T-helper 2 cell treated with Interferon-gamma antibody and Interleukin-4, amounts not matched to agents 5 μg/mL and 100 μg/mL, for 36 hours (primary cell): ENCODE results near the gene ABHD5.

Source experiments
- DNase-seq: peaks from one replicate; pipeline ENCODE4 v3.0.0; 2021; ENCODE audit warnings: low spot score
- H3K27ac Mint-ChIP-seq: one replicate; pipeline ENCODE4 v1.8.0; 2021; ENCODE audit warnings: mild to moderate bottlenecking, mixed read lengths
- H3K27me3 Mint-ChIP-seq: one replicate; pipeline ENCODE4 v1.8.0; 2021; ENCODE audit warnings: low read depth, mixed read lengths
- H3K36me3 Mint-ChIP-seq: one replicate; pipeline ENCODE4 v1.8.0; 2021; ENCODE audit warnings: low read depth, mixed read lengths
- H3K4me1 Mint-ChIP-seq: one replicate; pipeline ENCODE4 v1.8.0; 2021; ENCODE audit warnings: low read depth, mixed read lengths
- H3K4me3 Mint-ChIP-seq: one replicate; pipeline ENCODE4 v1.8.0; 2022; ENCODE audit warnings: mild to moderate bottlenecking, moderate library complexity, mixed read lengths
- H3K9me3 Mint-ChIP-seq: one replicate; pipeline ENCODE4 v1.8.0; 2021; ENCODE audit warnings: mixed read lengths

The ABHD5 gene

GRCh38 chr3:43779850-43780249 is 89.1 kb downstream of the ABHD5 start:
- Mint-ChIP-seq H3K4me3 (no peak overlapping the region), H3K27me3 (peaks cover 3% of the 10 kb centered on the region), H3K27ac (no peak overlapping the region)

GRCh38 chr3:43782541-43782940 is 91.8 kb downstream of the ABHD5 start:
- no peaks in the 10 kb centered on the region for H3K36me3 Mint-ChIP-seq
- H3K9me3 Mint-ChIP-seq: no peaks in the 10 kb centered on the region
- no peaks in the 10 kb centered on the region for H3K27me3 Mint-ChIP-seq
- no peak overlapping the region for H3K4me3 Mint-ChIP-seq
- DNase-seq: no peak
- H3K4me1 Mint-ChIP-seq: no peaks in the 10 kb centered on the region
- H3K27ac Mint-ChIP-seq: no peak overlapping the region

More at GRCh38 chr3:43779850-43780249, 89.1 kb downstream of the ABHD5 start:
- H3K36me3 Mint-ChIP-seq: no peaks in the 10 kb centered on the region
- DNase-seq: no peak
- no peaks in the 10 kb centered on the region for H3K9me3 Mint-ChIP-seq
- H3K4me1 Mint-ChIP-seq: no peaks in the 10 kb centered on the region
